Fibroblast of skin of right biceps (primary cell): Measurements from ENCODE around the gene FARP2.
"Not testable (repeated sequence)": the region's sequence is repeated elsewhere in the genome, so short reads cannot be mapped to it uniquely, and the experiment has no call there.

ENCODE experiments used
- DNase-seq: peaks from one replicate; pipeline ENCODE4 v3.0.0-alpha.2; 2013

FARP2 gene

GRCh38 chr2:241355983-241356870 is at the start of gene FARP2:
TSS of gene FARP2 (plus strand) at chr2:241356285. CDS start at chr2:241373108, 16,823 bp downstream.
- peak; percentile 98 for DNase-seq

DNA sequence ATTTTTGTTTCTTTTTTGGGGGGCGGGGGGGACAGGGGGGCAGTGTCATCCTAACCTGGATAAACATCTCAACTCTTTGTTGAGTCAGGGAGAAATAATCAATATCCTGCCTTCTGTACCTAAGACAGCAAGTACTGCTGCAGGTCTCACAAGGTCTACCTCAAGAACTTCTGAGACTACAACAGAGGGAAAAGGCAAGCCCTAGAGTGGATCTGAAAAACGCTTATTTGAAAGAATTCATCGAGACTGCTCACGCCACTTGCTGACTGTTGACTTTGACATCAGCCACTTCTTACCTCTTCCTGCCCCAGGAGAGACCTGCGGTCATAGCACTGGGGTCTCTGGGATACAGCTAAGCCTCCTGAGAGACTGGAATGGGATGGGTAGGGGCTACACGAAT is 49.0 kb upstream of the FARP2 start:
- DNase-seq: no peak

DNA sequence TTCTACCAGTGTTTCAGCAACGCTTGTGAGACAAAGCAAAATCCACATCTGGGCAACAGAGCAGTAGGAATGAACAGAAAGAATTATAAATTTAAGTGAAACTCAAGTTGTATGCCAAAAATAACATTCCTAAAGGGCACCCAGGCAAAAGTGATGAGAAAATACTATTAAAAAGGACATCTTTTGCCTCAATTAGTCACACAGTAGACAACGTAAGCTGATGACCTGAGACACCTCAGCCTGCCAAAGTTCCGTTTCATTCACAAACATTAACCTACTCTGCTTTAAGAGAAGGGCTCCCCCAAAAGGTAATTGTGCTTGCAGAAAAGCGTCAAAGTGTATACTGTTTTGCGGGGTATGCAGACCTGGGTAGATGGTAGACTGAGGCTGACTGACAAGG is 47.8 kb upstream of the FARP2 start:
- peak; percentile 18 for DNase-seq

DNA sequence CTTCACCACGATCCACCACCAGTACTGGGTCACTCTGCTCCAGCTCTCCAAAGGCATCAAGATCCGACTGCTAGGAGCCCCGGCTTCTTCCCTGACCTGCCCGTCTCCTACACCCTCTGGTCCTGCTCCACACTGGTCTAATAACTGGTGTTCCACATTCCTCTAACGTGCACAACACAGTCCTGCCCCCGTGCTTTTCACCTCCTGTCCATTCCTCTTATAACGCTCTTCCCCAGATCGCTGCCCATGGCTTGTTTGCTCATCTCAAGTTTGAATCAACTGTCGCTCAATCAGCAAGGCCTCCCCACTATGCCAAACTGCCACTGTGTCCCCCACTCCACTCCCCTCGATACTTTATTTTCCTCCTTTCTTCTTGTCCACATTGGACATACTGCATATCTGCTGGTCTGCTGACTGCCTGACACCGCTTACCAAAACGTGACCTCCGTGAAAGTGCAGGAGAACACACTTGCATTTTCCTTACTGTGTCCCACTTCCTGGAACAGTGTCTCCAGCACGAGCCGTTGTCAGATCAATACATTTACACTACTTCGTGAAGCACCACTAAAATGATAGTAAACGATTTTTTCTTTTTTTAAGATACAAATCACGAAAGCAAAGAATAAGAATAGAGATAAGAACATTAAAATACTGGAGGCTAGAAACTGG is 47.1 kb upstream of the FARP2 start:
- DNase-seq: no peak

DNA sequence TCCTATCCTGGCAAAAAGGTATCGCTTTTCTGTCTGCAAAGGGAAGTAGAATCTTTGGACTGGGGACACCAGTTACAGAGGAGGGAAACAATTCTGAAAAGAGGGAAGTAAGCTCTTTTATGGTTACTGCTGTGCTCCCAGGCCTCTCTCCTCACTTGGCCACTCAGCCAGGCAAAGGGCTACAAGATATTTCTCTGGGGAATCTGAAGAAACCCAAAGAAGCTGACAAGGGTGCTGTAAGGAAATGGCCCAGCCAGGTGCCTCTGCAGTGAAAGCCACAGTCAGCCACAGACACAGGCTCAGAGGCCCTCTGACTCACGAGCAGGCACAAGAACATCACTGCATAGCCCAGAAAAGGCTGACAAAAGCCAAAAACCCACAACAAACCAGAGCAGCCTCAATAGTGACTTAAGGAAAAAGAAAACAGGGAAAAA is 46.4 kb upstream of the FARP2 start:
- peak; percentile 52 for DNase-seq

- DNase-seq: no peak
Observed at GRCh38 chr2:241310917-241311566, 45.0 kb upstream of the FARP2 start.

- DNase-seq: peak; percentile 46
Observed at GRCh38 chr2:241312082-241312481, 44.0 kb upstream of the FARP2 start.

DNA sequence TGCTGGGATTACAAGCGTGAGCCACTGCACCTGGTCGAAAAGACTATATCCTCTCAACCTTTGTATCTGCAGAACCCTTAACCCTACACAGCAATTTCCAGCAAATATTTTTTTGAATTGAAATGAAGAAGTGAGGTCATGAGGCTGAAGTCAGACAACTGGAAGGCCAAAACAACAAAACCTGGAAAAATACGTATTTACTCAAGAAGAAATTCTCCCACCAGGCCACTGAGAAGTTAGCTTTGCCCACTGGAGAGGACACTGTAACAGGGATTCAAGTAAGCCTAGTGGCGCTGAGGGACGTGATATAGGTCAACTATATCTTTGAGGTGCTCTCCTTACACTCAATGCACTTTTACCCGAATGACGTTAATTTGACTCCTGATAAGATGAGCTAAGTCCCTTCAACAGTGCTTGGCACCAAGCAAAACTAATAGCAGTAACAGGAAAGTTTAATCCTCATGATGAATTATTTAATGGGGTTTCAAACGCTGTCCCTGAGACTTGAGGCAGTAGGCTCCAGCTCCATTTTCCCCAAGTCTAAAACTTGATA is 42.5 kb upstream of the FARP2 start:
- no peak for DNase-seq

- peak; percentile 61 for DNase-seq
Observed at GRCh38 chr2:241314226-241315092, 41.6 kb upstream of the FARP2 start.

DNA sequence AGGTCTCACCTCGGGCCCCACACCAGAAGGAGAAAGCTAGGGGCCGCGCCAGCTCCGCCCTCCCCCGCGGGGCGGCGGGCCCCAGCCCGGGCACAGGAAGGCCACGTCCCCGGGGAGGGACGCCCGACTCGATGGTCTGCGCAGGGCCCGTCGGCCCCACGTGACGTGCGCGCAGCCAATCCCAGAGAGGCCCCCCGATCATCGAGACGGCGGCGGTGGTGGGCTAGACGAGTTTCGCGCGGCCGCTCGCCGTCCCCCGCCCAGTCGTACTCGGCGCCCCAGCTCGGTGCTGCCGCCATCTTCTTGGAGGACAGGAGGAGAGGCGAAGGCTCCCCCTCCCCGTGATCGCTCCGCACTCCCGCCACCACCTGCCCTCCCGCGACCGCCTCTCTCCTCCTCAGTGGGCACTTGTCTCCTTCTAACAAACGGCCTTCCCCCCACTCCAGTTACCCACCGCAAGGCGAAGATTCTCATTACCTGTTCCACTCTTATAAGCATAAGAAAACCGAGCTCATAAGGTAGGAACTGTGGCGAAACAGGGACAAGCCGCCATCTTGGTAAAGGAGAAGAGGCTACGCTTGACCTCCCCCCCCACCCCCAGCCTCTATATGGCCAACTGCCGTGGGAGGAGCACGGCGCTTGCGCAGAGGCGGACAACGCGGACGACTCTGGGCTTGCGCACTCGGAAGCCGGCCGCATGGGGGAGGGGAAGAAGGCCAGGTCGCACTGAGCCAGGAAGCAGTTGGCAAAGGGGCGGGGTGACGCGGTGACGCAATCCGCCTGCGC is 40.8 kb upstream of the FARP2 start, which contains the start of gene HDLBP:
Gene HDLBP, minus strand, starts transcription at position 580 of the 786 bp plus-strand sequence. CDS start 48,803 bp downstream, outside the sequence.
- peak; percentile 99 for DNase-seq

- DNase-seq: peak; percentile 71
Observed at GRCh38 chr2:241315879-241316631, 40.0 kb upstream of the FARP2 start, which contains the start of gene SEPTIN2. TSS of gene SEPTIN2 (plus strand) at chr2:241315925. CDS start at chr2:241324233, 8,308 bp downstream.

DNA sequence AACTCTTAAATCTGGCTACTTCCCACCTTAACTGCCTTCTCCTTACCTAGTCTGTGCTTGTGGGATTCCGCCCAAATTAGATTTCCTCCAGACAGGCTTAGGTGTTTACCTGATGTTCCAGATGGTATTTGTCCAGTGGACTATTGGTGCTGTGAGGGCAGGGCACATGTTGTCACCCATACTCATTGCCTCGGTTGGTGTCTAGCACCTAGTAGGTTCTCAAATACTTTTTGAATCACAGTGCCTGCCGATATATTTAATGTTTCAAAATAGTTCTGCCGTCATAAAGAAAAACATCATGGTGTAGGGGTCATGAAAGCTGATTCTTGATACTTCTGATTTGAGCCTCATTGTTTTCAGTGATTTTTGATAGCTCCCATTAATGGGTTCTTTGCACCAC is 39.3 kb upstream of the FARP2 start:
- no peak for DNase-seq

GRCh38 chr2:241317391-241317790 is 38.7 kb upstream of the FARP2 start:
- DNase-seq: no peak

DNA sequence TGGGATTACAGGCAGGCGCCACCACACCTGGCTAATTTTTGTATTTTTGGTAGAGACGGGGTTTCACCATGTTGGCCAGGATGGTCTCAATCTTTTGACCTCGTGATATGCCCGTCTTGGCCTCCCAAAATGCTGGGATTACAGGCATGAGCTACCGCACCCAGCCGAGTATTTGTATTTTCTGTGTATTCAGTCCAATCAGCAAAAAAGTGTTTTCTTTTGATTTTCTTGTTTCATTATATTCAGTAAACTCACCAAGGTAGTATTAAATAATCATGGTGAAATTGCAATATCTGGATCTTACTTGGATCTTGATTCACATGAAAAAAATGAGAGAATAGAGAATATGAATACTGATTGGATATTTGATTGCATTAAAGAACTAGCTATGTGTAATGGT is 37.3 kb upstream of the FARP2 start:
- DNase-seq: not testable (repeated sequence)

- no peak for DNase-seq
Observed at GRCh38 chr2:241320394-241320793, 35.7 kb upstream of the FARP2 start.

DNA sequence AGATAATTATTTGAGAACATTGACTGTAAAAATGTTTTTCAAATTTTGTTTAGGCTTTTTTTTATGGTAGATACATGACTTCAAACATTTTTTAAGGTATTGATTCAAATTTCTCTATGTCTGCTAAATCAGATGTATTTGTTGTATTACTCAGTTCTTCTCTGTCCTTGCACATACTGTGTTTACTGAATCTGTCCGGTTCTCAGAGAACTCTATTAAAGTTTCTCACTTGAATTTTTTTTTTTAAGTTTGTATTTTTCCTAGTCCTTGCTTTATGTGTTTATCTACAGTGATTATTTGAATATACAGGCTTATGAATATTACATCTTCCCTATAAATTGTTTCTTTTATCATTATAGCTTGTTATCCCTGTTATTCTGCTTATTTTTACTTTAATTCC is 35.1 kb upstream of the FARP2 start:
- no peak for DNase-seq

GRCh38 chr2:241321886-241322285 is 34.2 kb upstream of the FARP2 start:
- no peak for DNase-seq

GRCh38 chr2:241323778-241324177 is 32.3 kb upstream of the FARP2 start:
- DNase-seq: no peak

GRCh38 chr2:241324775-241325174 is 31.3 kb upstream of the FARP2 start:
- DNase-seq: no peak

- DNase-seq: no peak
Observed at GRCh38 chr2:241325257-241325656, 30.8 kb upstream of the FARP2 start.
